ENCODE data around the gene AMPD1. TPM values are rescaled to one million over a fixed set of nuclear protein-coding genes. Genes with fewer than 3 reads are reported as not detected.

Gene AMPD1
- total RNA-seq, 1 experiment from 2014 or later = not detected

DNA sequence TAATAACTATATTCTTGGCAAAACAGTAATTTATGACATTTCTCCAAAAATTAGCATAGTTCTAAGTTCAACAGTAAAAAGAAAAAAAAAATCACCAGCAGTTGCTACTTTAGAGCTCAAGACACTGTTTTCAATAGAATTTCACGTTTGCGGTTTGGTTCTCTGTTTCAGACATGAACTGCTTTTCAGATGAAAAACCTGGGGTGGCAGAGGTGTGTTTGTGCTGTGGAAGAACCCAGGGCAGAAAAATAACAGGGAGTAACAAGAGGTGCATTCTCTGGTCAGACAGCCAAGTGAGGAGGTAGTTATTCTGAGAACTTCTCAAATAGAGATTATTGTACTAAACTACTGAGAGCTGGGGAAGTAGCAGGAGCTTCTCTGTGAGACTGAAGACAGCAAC is 12.3 kb upstream of the AMPD1 start:
- H3K4me1 ChIP-seq (ENCODE audit: insufficient read depth, low read length) = no peaks in the 10 kb centered on the region
- no peak overlapping the region for H2BK15ac ChIP-seq (ENCODE audit: low read depth, low read length)
- TF ChIP-seq, protein P1, sequence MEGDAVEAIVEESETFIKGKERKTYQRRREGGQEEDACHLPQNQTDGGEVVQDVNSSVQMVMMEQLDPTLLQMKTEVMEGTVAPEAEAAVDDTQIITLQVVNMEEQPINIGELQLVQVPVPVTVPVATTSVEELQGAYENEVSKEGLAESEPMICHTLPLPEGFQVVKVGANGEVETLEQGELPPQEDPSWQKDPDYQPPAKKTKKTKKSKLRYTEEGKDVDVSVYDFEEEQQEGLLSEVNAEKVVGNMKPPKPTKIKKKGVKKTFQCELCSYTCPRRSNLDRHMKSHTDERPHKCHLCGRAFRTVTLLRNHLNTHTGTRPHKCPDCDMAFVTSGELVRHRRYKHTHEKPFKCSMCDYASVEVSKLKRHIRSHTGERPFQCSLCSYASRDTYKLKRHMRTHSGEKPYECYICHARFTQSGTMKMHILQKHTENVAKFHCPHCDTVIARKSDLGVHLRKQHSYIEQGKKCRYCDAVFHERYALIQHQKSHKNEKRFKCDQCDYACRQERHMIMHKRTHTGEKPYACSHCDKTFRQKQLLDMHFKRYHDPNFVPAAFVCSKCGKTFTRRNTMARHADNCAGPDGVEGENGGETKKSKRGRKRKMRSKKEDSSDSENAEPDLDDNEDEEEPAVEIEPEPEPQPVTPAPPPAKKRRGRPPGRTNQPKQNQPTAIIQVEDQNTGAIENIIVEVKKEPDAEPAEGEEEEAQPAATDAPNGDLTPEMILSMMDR (conservative IDR thresholded peaks at IDR 0.05) = no peak
- H2BK5ac ChIP-seq (ENCODE audit: insufficient read length, low read length) = no peak overlapping the region
- Mint-ChIP-seq H3K9me3 (no peaks in the 10 kb centered on the region), H3K27ac (no peak overlapping the region), H3K27me3 (ENCODE audit: low read depth) (no peaks in the 10 kb centered on the region), H3K4me1 (no peaks in the 10 kb centered on the region), H3K4me3 (no peak overlapping the region), H3K36me3 (ENCODE audit: insufficient read depth in 1 of 3, low read depth in 3 of 3) (peaks cover 17 to 60% (median 41%) of the 10 kb centered on the region in 3 experiments; a peak in 6 of 7 replicates)
- H2AFZ ChIP-seq (ENCODE audit: low read length) = no peak overlapping the region
- no peak overlapping the region for H3K56ac ChIP-seq (ENCODE audit: insufficient read length, low read depth, low read length)
- H3K79me1 ChIP-seq (ENCODE audit: insufficient read depth, low read depth, low read length, poor library complexity, severe bottlenecking) = no peaks in the 10 kb centered on the region
- no peak overlapping the region for H3K18ac ChIP-seq (ENCODE audit: insufficient read length, low read depth, low read length)
- H4K91ac ChIP-seq (ENCODE audit: insufficient read length, low read depth, low read length) = no peak overlapping the region
- no peaks in the 10 kb centered on the region for H4K20me1 ChIP-seq (ENCODE audit: control insufficient read depth, insufficient read depth, insufficient read length)
- H3K23ac ChIP-seq (ENCODE audit: insufficient read length, low read depth, low read length) = no peak overlapping the region
- H2BK12ac ChIP-seq (ENCODE audit: insufficient read length, low read depth, low read length) = no peak overlapping the region
- no CpG with 5 or more reads among the region's 2 CpGs for WGBS (ENCODE audit: extremely low coverage, insufficient read length, low lambda C conversion rate)
- H2AK5ac ChIP-seq (ENCODE audit: insufficient read length, low read length) = no peak overlapping the region
- no peak for DNase-seq
- H4K5ac ChIP-seq (ENCODE audit: insufficient read length, low read depth, low read length) = no peak overlapping the region
- H2BK120ac ChIP-seq (ENCODE audit: low read depth, low read length, poor library complexity, severe bottlenecking) = no peak overlapping the region
- no peak overlapping the region for H3K14ac ChIP-seq (ENCODE audit: insufficient read depth, low read length)
- no peak overlapping the region for H3K9ac ChIP-seq (ENCODE audit: extremely low read depth, insufficient read length, low read length)
- no peak overlapping the region for H3K4me2 ChIP-seq (ENCODE audit: insufficient read depth, insufficient read length, low read length)
- H3K27me3 ChIP-seq (ENCODE audit: insufficient read depth, low read length) = no peaks in the 10 kb centered on the region
- H3K9me3 ChIP-seq (ENCODE audit: control insufficient read depth, low read depth, low read length) = no peaks in the 10 kb centered on the region
- H3K79me2 ChIP-seq (ENCODE audit: insufficient read depth, low read length) = no peaks in the 10 kb centered on the region
- no peak overlapping the region for H3K4ac ChIP-seq (ENCODE audit: low read depth, low read length)
- H4K8ac ChIP-seq (replicated peaks; ENCODE audit: insufficient read length, low read depth, low read length) = no peak overlapping the region
- no peak overlapping the region for H3T11ph ChIP-seq (ENCODE audit: low read length)
- no peak overlapping the region for H3K27ac ChIP-seq (ENCODE audit: insufficient read length, low read depth, low read length)
- no peak overlapping the region for H2BK20ac ChIP-seq (ENCODE audit: low read depth, low read length, poor library complexity, severe bottlenecking)
- H3K23me2 ChIP-seq (ENCODE audit: insufficient read length, low read depth, low read length, poor library complexity, severe bottlenecking) = no peaks in the 10 kb centered on the region
